ENCODE results near the gene TMEM258. TPM values are rescaled to one million over a fixed set of nuclear protein-coding genes. Genes with fewer than 3 reads are reported as not detected.

Gene TMEM258
- total and polyA plus RNA-seq, 2 donors (not counting 3 experiments of a cell fraction or from before 2014, with no cell fraction given) = 140 to 534 TPM

DNA sequence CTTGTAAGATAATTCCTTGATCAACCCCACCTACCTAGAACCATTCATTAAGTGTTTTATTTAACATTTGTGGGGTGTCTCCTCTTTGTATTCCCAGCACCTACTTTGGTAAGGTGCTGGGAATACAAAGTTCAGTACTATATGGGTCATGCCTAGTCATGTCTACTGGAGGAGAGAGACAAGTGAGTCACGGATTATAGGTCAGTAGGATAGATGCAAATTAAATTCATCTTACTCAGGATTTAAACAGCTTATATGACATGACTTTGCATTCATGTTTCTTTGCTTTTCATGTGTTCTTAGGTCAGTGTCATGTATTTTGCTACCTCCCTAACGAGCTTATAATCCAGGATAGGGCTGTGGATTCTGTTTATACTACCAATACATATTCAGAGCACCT lies 27.8 kb upstream of the TMEM258 start:
- Histone ChIP-seq H3K27ac (ENCODE audit: insufficient read depth, low read depth, low read length) (no peak overlapping the region), H4K20me1 (replicated peaks; ENCODE audit: control insufficient read depth, extremely low read depth, insufficient read depth, low read length) (no peaks in the 10 kb centered on the region), H3K4me2 (ENCODE audit: insufficient read depth, low read length) (no peak overlapping the region), H3K9me1 (replicated peaks; ENCODE audit: control insufficient read depth, extremely low read depth, insufficient read depth, low read length) (no peaks in the 10 kb centered on the region), H3K36me3 (ENCODE audit: control insufficient read depth in 2 of 2, extremely low read depth in 1 of 2, insufficient read depth in 2 of 2, low read length in 2 of 2) (peaks cover 0 to 2% of the 10 kb centered on the region in 2 experiments), H3K9me3 (replicated peaks; ENCODE audit: control insufficient read depth, insufficient read depth, low read length) (no peaks in the 10 kb centered on the region), H3K9ac (replicated peaks; ENCODE audit: extremely low read depth, insufficient read depth, low read length) (no peak overlapping the region), H2AFZ (ENCODE audit: low read depth, low read length) (no peak overlapping the region), H3K4me3 (replicated peaks in 1 of 3; ENCODE audit: insufficient read depth in 1 of 3, low read depth in 1 of 3, low read length in 3 of 3) (no peak overlapping the region), H3K27me3 (ENCODE audit: control insufficient read depth in 2 of 2, insufficient read depth in 2 of 2, low read length in 2 of 2) (no peaks in the 10 kb centered on the region), H3K4me1 (ENCODE audit: control insufficient read depth, extremely low read depth, insufficient read depth, low read length) (peaks cover 15% of the 10 kb centered on the region), H3K79me2 (ENCODE audit: control insufficient read depth, insufficient read depth, low read length) (peaks cover 19% of the 10 kb centered on the region)
- no peak for FAIRE-seq
- dilution Hi-C loops (cut with MboI; ENCODE audit: extremely low pct_ligation_motif_present, low sequenced_read_pairs) (no loop called here), intact Hi-C loops (cut with micrococcal nuclease) (no loop called here)
- ChIA-PET POLR2A (no interaction called here), CTCF (interaction anchor here (0.9 to 1.1 kb wide), 5 partner anchors 8 to 288 kb away, joined by 3 to 4 read pairs (median 3); partner anchors contain the start of gene FADS2)
- TF ChIP-seq MYC (IDR thresholded peaks at IDR 0.05; ENCODE audit: low read depth, low read length) (no peak), EZH2 (IDR thresholded peaks at IDR 0.05; ENCODE audit: borderline replicate concordance, low read depth, low read length, severe bottlenecking) (no peak), POLR2AphosphoS5 (IDR thresholded peaks at IDR 0.05; ENCODE audit: insufficient read depth, low read depth, low read length) (no peak), JUN (IDR thresholded peaks at IDR 0.05; ENCODE audit: borderline replicate concordance, insufficient read depth, insufficient read length, low read depth) (peak; percentile 15), GATA2 (IDR thresholded peaks at IDR 0.05; ENCODE audit: insufficient read depth, insufficient read length, low read depth, low read length) (no peak), POLR2A (IDR thresholded peaks at IDR 0.05; ENCODE audit: low read depth, low read length) (no peak), CTCF (IDR thresholded peaks at IDR 0.05; ENCODE audit: extremely low read depth in 1 of 2, insufficient read depth in 1 of 2, low read depth in 1 of 2, low read length in 2 of 2) (no peak), FOS (IDR thresholded peaks at IDR 0.05; ENCODE audit: borderline replicate concordance, insufficient read depth, low read length) (peak; percentile 34)
- TF ChIP-seq, protein P1, sequence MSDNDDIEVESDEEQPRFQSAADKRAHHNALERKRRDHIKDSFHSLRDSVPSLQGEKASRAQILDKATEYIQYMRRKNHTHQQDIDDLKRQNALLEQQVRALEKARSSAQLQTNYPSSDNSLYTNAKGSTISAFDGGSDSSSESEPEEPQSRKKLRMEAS (IDR thresholded peaks at IDR 0.05; ENCODE audit: insufficient read depth, insufficient read length) = no peak
- no peak for DNase-seq (ENCODE audit: low read depth, low spot score)
- BruUV-seq (replicated peaks) = no TSS peak
